Measurements from ENCODE around the gene CYB5D1.

Gene CYB5D1

GRCh38 chr17:7893187-7893880 lies 35.5 kb downstream of the CYB5D1 start:
- H3K4me3 ChIP-seq (ENCODE audit: low read depth, low read length), result no peak overlapping the region
- TF ChIP-seq POLR2A (IDR thresholded peaks at IDR 0.05; ENCODE audit: extremely low read depth, insufficient read length), result no peak
- TF ChIP-seq, protein P1, sequence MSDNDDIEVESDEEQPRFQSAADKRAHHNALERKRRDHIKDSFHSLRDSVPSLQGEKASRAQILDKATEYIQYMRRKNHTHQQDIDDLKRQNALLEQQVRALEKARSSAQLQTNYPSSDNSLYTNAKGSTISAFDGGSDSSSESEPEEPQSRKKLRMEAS (IDR thresholded peaks at IDR 0.05; ENCODE audit: low read depth, low read length), result no peak
- TF ChIP-seq CTCF (IDR thresholded peaks at IDR 0.05; ENCODE audit: low read depth, low read length), result no peak
- no peak for TF ChIP-seq MYC (IDR thresholded peaks at IDR 0.05; ENCODE audit: low read depth, low read length)
- no peak for DNase-seq (ENCODE audit: low read depth)

DNA sequence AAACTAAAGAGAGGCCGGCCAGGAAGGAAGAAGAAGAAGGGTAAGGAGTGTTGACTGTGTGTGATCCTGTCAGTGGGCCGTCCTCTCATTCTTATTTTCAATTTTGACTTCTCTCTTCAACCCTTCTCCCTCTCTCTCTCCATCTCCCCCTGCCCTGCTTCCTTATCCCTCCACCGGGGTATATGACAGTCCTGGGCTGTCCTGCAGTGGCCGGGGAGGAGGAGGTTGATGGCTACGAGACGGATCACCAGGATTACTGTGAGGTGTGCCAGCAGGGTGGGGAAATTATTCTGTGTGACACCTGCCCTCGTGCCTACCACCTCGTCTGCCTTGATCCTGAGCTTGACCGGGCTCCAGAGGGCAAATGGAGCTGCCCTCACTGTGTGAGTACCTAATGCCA lies 36.4 kb downstream of the CYB5D1 start:
- DNase-seq (ENCODE audit: low read depth), result no peak
- no peak overlapping the region for H3K4me3 ChIP-seq (ENCODE audit: low read depth, low read length)
- TF ChIP-seq, protein P1 (IDR thresholded peaks at IDR 0.05; ENCODE audit: low read depth, low read length), result no peak
- no peak for TF ChIP-seq POLR2A (IDR thresholded peaks at IDR 0.05; ENCODE audit: extremely low read depth, insufficient read length)
- TF ChIP-seq MYC (IDR thresholded peaks at IDR 0.05; ENCODE audit: low read depth, low read length), result no peak
- no peak for TF ChIP-seq CTCF (IDR thresholded peaks at IDR 0.05; ENCODE audit: low read depth, low read length)

- no peak overlapping the region for H3K4me3 ChIP-seq (ENCODE audit: low read depth, low read length)
- no peak for TF ChIP-seq POLR2A (IDR thresholded peaks at IDR 0.05; ENCODE audit: extremely low read depth, insufficient read length)
- TF ChIP-seq, protein P1 (IDR thresholded peaks at IDR 0.05; ENCODE audit: low read depth, low read length), result no peak
- TF ChIP-seq CTCF (IDR thresholded peaks at IDR 0.05; ENCODE audit: low read depth, low read length), result no peak
- TF ChIP-seq MYC (IDR thresholded peaks at IDR 0.05; ENCODE audit: low read depth, low read length), result no peak
- no peak for DNase-seq (ENCODE audit: low read depth)
Measured at GRCh38 chr17:7894866-7895265, 37.1 kb downstream of the CYB5D1 start.

- H3K4me3 ChIP-seq (ENCODE audit: low read depth, low read length), result no peak overlapping the region
- no peak for DNase-seq (ENCODE audit: low read depth)
- TF ChIP-seq CTCF (IDR thresholded peaks at IDR 0.05; ENCODE audit: low read depth, low read length) (no peak), MYC (IDR thresholded peaks at IDR 0.05; ENCODE audit: low read depth, low read length) (no peak), POLR2A (IDR thresholded peaks at IDR 0.05; ENCODE audit: extremely low read depth, insufficient read length) (no peak)
- TF ChIP-seq, protein P1 (IDR thresholded peaks at IDR 0.05; ENCODE audit: low read depth, low read length), result no peak
Measured at GRCh38 chr17:7897090-7897489, 39.3 kb downstream of the CYB5D1 start.

- H3K4me3 ChIP-seq (ENCODE audit: low read depth, low read length), result no peak overlapping the region
- peak; percentile 46 for DNase-seq (ENCODE audit: low read depth)
- no peak for TF ChIP-seq CTCF (IDR thresholded peaks at IDR 0.05; ENCODE audit: low read depth, low read length)
- peak; percentile 25; the same call in 1 of the 2 replicates for TF ChIP-seq MYC (IDR thresholded peaks at IDR 0.05; ENCODE audit: low read depth, low read length)
- no peak for TF ChIP-seq POLR2A (IDR thresholded peaks at IDR 0.05; ENCODE audit: extremely low read depth, insufficient read length)
- TF ChIP-seq, protein P1 (IDR thresholded peaks at IDR 0.05; ENCODE audit: low read depth, low read length), result peak; percentile 28; the same call in 1 of the 2 replicates
Measured at GRCh38 chr17:7897773-7898172, 40.0 kb downstream of the CYB5D1 start.

Data from NB4 (cell line).